H9 (cell line): Measurements from ENCODE around the gene PTBP3. TPM values are rescaled to one million over a fixed set of nuclear protein-coding genes. Genes with fewer than 3 reads are reported as not detected.

Source experiments
- DNase-seq: peaks from one replicate; pipeline ENCODE4 v3.0.0-alpha.2; 2017
- H2AFZ ChIP-seq: one replicate; pipeline ENCODE4 v1.6.1; 2013; ENCODE audit warnings: mild to moderate bottlenecking, low read length, control low read depth, moderate library complexity
- H2AK5ac ChIP-seq: 2 replicates; pipeline ENCODE4 v1.6.1; 2013; ENCODE audit warnings: low read length, control low read depth, mixed read lengths; ENCODE audit not compliant: insufficient read length
- H2BK120ac ChIP-seq: one replicate; pipeline ENCODE4 v1.6.1; 2013; ENCODE audit warnings: low read depth, mild to moderate bottlenecking, low read length, control low read depth, inconsistent platforms; ENCODE audit not compliant: poor library complexity, severe bottlenecking
- H2BK12ac ChIP-seq: 2 replicates; pipeline ENCODE4 v1.6.1; 2013; ENCODE audit warnings: low read length, control low read depth, mixed read lengths, low read depth; ENCODE audit not compliant: insufficient read length
- H2BK15ac ChIP-seq: 2 replicates; pipeline ENCODE4 v1.6.1; 2013; ENCODE audit warnings: low read depth, low read length, control low read depth
- H2BK20ac ChIP-seq: one replicate; pipeline ENCODE4 v1.6.1; 2013; ENCODE audit warnings: low read depth, mild to moderate bottlenecking, low read length, control low read depth, inconsistent platforms; ENCODE audit not compliant: poor library complexity, severe bottlenecking
- H2BK5ac ChIP-seq: 2 replicates; pipeline ENCODE4 v1.6.1; 2013; ENCODE audit warnings: low read length, control low read depth, mixed read lengths; ENCODE audit not compliant: insufficient read length
- H3K14ac ChIP-seq: 2 replicates; pipeline ENCODE4 v1.6.1; 2013; ENCODE audit warnings: low read length, control low read depth; ENCODE audit not compliant: insufficient read depth
- H3K18ac ChIP-seq: 2 replicates; pipeline ENCODE4 v1.6.1; 2013; ENCODE audit warnings: low read depth, mild to moderate bottlenecking, mixed read lengths, low read length, control low read depth; ENCODE audit not compliant: insufficient read length
- H3K23ac ChIP-seq: 2 replicates; pipeline ENCODE4 v1.6.1; 2013; ENCODE audit warnings: low read length, control low read depth, mixed read lengths, low read depth; ENCODE audit not compliant: insufficient read length
- H3K23me2 ChIP-seq: 2 replicates; pipeline ENCODE4 v1.6.1; 2013; ENCODE audit warnings: low read depth, mild to moderate bottlenecking, mixed read lengths, low read length, control low read depth; ENCODE audit not compliant: insufficient read length, poor library complexity, severe bottlenecking
- H3K27ac ChIP-seq: 2 replicates; pipeline ENCODE4 v1.5.1; 2013; ENCODE audit warnings: low read length, control low read depth, mixed read lengths, low read depth; ENCODE audit not compliant: insufficient read length
- H3K27me3 ChIP-seq: 2 replicates; pipeline ENCODE4 v1.6.1; 2013; ENCODE audit warnings: low read length, control low read depth, inconsistent platforms; ENCODE audit not compliant: insufficient read depth
- H3K4ac ChIP-seq: 2 replicates; pipeline ENCODE4 v1.6.1; 2013; ENCODE audit warnings: low read depth, mild to moderate bottlenecking, control low read depth, inconsistent platforms, low read length, moderate library complexity
- H3K4me1 ChIP-seq: 2 replicates; pipeline ENCODE4 v1.6.1; 2013; ENCODE audit warnings: low read length, control low read depth, inconsistent platforms; ENCODE audit not compliant: insufficient read depth
- H3K4me2 ChIP-seq: 2 replicates; pipeline ENCODE4 v1.6.1; 2013; ENCODE audit warnings: low read length, control low read depth, mixed read lengths; ENCODE audit not compliant: insufficient read length, insufficient read depth
- H3K56ac ChIP-seq: 2 replicates; pipeline ENCODE4 v1.6.1; 2013; ENCODE audit warnings: low read depth, mild to moderate bottlenecking, mixed read lengths, low read length, control low read depth; ENCODE audit not compliant: insufficient read length
- H3K79me1 ChIP-seq: 2 replicates; pipeline ENCODE4 v1.6.1; 2013; ENCODE audit warnings: low read depth, mild to moderate bottlenecking, moderate library complexity, low read length, control low read depth, inconsistent platforms; ENCODE audit not compliant: insufficient read depth, poor library complexity, severe bottlenecking
- H3K79me2 ChIP-seq: 2 replicates; pipeline ENCODE4 v1.6.1; 2013; ENCODE audit warnings: low read length, control low read depth, inconsistent platforms; ENCODE audit not compliant: insufficient read depth
- H3K9ac ChIP-seq: 2 replicates; pipeline ENCODE4 v1.6.1; 2013; ENCODE audit warnings: low read length, control low read depth, mixed read lengths; ENCODE audit not compliant: insufficient read length; ENCODE audit errors: extremely low read depth
- H3K9me3 ChIP-seq: one replicate; pipeline ENCODE4 v1.6.1; 2013; ENCODE audit warnings: low read depth, low read length, inconsistent platforms; ENCODE audit not compliant: control insufficient read depth
- H3T11ph ChIP-seq: one replicate; pipeline ENCODE4 v1.6.1; 2013; ENCODE audit warnings: mild to moderate bottlenecking, low read length, control low read depth, inconsistent platforms
- H4K20me1 ChIP-seq: one replicate; pipeline ENCODE4 v1.6.1; 2013; ENCODE audit not compliant: control insufficient read depth, insufficient read length, insufficient read depth
- H4K5ac ChIP-seq: 2 replicates; pipeline ENCODE4 v1.6.1; 2013; ENCODE audit warnings: low read depth, mild to moderate bottlenecking, mixed read lengths, low read length, control low read depth; ENCODE audit not compliant: insufficient read length
- H4K8ac ChIP-seq: replicated peaks from 2 replicates; pipeline ENCODE4 v1.6.1; 2013; ENCODE audit warnings: low read length, control low read depth, mixed read lengths, low read depth; ENCODE audit not compliant: insufficient read length
- H4K91ac ChIP-seq: 2 replicates; pipeline ENCODE4 v1.6.1; 2013; ENCODE audit warnings: low read depth, mild to moderate bottlenecking, moderate library complexity, mixed read lengths, low read length, control low read depth; ENCODE audit not compliant: insufficient read length
- H3K27ac Mint-ChIP-seq, 3 experiments: 2 replicates in 2 of 3; 3 replicates in 1 of 3; pipeline ENCODE4 v1.8.0; 2020 to 2021; ENCODE audit warnings: mixed read lengths in 3 of 3, mild to moderate bottlenecking in 1 of 3, moderate library complexity in 1 of 3
- H3K27me3 Mint-ChIP-seq: 2 replicates; pipeline ENCODE4 v1.8.0; 2021; ENCODE audit warnings: low read depth, mild to moderate bottlenecking, moderate library complexity, mixed read lengths
- H3K36me3 Mint-ChIP-seq, 3 experiments: 2 replicates in 2 of 3; 3 replicates in 1 of 3; pipeline ENCODE4 v1.8.0; 2020 to 2021; ENCODE audit warnings: low read depth in 3 of 3, mixed read lengths in 3 of 3; ENCODE audit not compliant: insufficient read depth in 1 of 3
- H3K4me1 Mint-ChIP-seq, 2 experiments: 2 replicates each; pipeline ENCODE4 v1.8.0; 2020; ENCODE audit warnings: mixed read lengths in 2 of 2
- H3K4me3 Mint-ChIP-seq, 2 experiments: 2 replicates in 1 of 2; 3 replicates in 1 of 2; pipeline ENCODE4 v1.8.0; 2020 to 2021; ENCODE audit warnings: mild to moderate bottlenecking in 2 of 2, mixed read lengths in 2 of 2, moderate library complexity in 1 of 2
- H3K9me3 Mint-ChIP-seq, 2 experiments: 2 replicates in 1 of 2; 3 replicates in 1 of 2; pipeline ENCODE4 v1.8.0; 2020; ENCODE audit warnings: mild to moderate bottlenecking in 2 of 2, mixed read lengths in 2 of 2, moderate library complexity in 1 of 2
- total RNA-seq: library from RNA; stranded (reverse); gene quantifications from 2 replicates; pipeline ENCODE4 v1.2.1, GENCODE V29; 2021
- TF ChIP-seq, protein P1 (sequence below): fragments of 200-600 bp; sonication (generic); conservative IDR thresholded peaks from 3 replicates; pipeline ENCODE4 v1.8.0; 2021; ENCODE audit warnings: antibody characterized with exemption, mild to moderate bottlenecking

Gene PTBP3
- total RNA-seq, 1 experiment from 2014 or later, result 89.5 TPM

DNA sequence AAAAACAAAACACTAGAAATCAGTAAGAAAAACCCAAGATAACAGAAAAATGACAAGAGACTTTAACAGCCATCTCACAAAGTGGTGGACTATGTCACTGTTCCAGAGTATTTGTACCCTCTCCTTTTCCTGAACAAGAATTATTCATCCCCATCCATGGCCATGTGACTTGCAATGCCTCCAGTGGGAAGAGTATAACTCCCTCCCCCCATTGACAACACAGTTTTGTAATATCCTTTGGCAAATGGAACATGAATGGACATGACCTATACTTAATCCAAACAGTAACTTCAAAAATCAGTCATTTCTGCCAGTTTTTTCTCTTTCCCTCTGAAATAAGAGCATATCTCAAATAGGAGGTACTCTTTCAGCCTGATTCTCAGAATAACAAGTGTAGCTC, 33.9 kb downstream of the PTBP3 start:
- no peak overlapping the region for H3K14ac ChIP-seq
- no peak overlapping the region for H4K5ac ChIP-seq
- H3K9me3 ChIP-seq, result no peaks in the 10 kb centered on the region
- no peak for DNase-seq
- peaks cover 2% of the 10 kb centered on the region for H4K20me1 ChIP-seq
- no peak overlapping the region for H2BK12ac ChIP-seq
- Mint-ChIP-seq H3K36me3 (peaks cover 0 to 7% (median 0%) of the 10 kb centered on the region in 3 experiments; a peak in 4 of 7 replicates), H3K27me3 (no peaks in the 10 kb centered on the region), H3K27ac (peak overlapping the region in 1 of 3 experiments; percentile 35; a peak in 1 of 7 replicates), H3K4me3 (no peak overlapping the region), H3K4me1 (peaks cover 17 to 18% of the 10 kb centered on the region in 2 experiments; a peak in 3 of 4 replicates), H3K9me3 (no peaks in the 10 kb centered on the region)
- no peak overlapping the region for H3K18ac ChIP-seq
- no peak overlapping the region for H2AK5ac ChIP-seq
- H3K79me1 ChIP-seq, result peaks cover 3% of the 10 kb centered on the region
- H4K91ac ChIP-seq, result no peak overlapping the region
- H3K9ac ChIP-seq, result no peak overlapping the region
- no peak overlapping the region for H2BK20ac ChIP-seq
- no peak overlapping the region for H3T11ph ChIP-seq
- no peaks in the 10 kb centered on the region for H3K23me2 ChIP-seq
- H2BK120ac ChIP-seq, result no peak overlapping the region
- TF ChIP-seq, protein P1, sequence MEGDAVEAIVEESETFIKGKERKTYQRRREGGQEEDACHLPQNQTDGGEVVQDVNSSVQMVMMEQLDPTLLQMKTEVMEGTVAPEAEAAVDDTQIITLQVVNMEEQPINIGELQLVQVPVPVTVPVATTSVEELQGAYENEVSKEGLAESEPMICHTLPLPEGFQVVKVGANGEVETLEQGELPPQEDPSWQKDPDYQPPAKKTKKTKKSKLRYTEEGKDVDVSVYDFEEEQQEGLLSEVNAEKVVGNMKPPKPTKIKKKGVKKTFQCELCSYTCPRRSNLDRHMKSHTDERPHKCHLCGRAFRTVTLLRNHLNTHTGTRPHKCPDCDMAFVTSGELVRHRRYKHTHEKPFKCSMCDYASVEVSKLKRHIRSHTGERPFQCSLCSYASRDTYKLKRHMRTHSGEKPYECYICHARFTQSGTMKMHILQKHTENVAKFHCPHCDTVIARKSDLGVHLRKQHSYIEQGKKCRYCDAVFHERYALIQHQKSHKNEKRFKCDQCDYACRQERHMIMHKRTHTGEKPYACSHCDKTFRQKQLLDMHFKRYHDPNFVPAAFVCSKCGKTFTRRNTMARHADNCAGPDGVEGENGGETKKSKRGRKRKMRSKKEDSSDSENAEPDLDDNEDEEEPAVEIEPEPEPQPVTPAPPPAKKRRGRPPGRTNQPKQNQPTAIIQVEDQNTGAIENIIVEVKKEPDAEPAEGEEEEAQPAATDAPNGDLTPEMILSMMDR, result no peak
- peaks cover 5% of the 10 kb centered on the region; the same call in 1 of the 2 replicates for H3K79me2 ChIP-seq
- H3K4ac ChIP-seq, result no peak overlapping the region
- H4K8ac ChIP-seq, result no peak overlapping the region
- H3K27me3 ChIP-seq, result no peaks in the 10 kb centered on the region
- no peak overlapping the region for H2AFZ ChIP-seq
- no peaks in the 10 kb centered on the region for H3K4me1 ChIP-seq
- no peak overlapping the region for H3K23ac ChIP-seq
- no peak overlapping the region for H3K4me2 ChIP-seq
- H3K27ac ChIP-seq, result no peak overlapping the region
- no peak overlapping the region for H3K56ac ChIP-seq
- H2BK5ac ChIP-seq, result no peak overlapping the region
- no peak overlapping the region for H2BK15ac ChIP-seq
